Adrenal gland (tissue), 5 donors: Measurements from ENCODE around the gene AMPH.

ENCODE experiments used
- POLR2A ChIP-seq, 2 donors: fragments of 450-650 bp; IDR thresholded peaks; one replicate each; pipeline ENCODE4 v1.6.1; 2017; ENCODE audit warnings: antibody characterized with exemption in 2 of 2, mild to moderate bottlenecking in 2 of 2, moderate library complexity in 1 of 2
- TF ChIP-seq, protein P1 (sequence below), 6 experiments: fragments of 450-650 bp in 4 of 6; fragments of 200-600 bp in 2 of 6; sonication (generic) in 1 of 6; IDR thresholded peaks; 1 replicate in 5 of 6; 2 replicates in 1 of 6; pipeline versions ENCODE4 v1.5.1 to v1.8.0; 2016 to 2021; ENCODE audit warnings: antibody characterized with exemption in 6 of 6, mild to moderate bottlenecking in 2 of 6, moderate library complexity in 1 of 6
- donor health status: DM: no; HTN: no; CAD: no.

DNA sequence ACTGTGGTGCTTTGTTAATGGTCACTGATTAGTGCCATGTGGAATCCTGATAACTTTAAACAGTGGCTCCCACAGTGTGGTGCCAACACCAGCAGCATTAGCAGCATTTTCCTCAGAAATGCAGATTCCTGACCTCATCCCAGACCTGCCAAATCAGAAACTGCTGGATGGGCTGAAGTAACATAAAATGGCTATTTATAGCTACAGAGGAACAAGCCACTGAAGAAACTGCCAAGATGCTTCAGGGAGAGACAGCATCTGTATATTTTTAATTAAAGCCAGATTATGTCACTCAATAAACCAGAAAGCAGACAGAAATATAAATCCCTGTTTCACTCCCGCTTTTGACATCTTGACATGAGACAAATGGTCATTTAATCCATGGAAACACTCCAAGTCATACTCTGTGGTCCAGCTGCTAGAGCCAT is 178.5 kb downstream of the AMPH start:
- TF ChIP-seq, protein P1, sequence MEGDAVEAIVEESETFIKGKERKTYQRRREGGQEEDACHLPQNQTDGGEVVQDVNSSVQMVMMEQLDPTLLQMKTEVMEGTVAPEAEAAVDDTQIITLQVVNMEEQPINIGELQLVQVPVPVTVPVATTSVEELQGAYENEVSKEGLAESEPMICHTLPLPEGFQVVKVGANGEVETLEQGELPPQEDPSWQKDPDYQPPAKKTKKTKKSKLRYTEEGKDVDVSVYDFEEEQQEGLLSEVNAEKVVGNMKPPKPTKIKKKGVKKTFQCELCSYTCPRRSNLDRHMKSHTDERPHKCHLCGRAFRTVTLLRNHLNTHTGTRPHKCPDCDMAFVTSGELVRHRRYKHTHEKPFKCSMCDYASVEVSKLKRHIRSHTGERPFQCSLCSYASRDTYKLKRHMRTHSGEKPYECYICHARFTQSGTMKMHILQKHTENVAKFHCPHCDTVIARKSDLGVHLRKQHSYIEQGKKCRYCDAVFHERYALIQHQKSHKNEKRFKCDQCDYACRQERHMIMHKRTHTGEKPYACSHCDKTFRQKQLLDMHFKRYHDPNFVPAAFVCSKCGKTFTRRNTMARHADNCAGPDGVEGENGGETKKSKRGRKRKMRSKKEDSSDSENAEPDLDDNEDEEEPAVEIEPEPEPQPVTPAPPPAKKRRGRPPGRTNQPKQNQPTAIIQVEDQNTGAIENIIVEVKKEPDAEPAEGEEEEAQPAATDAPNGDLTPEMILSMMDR (IDR thresholded peaks at IDR 0.05): no peak
- no peak for TF ChIP-seq POLR2A (IDR thresholded peaks at IDR 0.05)
